CD4-positive, alpha-beta T cell treated with Interleukin-17A for 4 hours (primary cell): Measurements from ENCODE around the gene ZFR2.

ENCODE experiments used
- DNase-seq: peaks from one replicate; pipeline ENCODE4 v3.0.0-alpha.2; 2020; ENCODE audit warnings: mixed read lengths

Gene ZFR2

DNA sequence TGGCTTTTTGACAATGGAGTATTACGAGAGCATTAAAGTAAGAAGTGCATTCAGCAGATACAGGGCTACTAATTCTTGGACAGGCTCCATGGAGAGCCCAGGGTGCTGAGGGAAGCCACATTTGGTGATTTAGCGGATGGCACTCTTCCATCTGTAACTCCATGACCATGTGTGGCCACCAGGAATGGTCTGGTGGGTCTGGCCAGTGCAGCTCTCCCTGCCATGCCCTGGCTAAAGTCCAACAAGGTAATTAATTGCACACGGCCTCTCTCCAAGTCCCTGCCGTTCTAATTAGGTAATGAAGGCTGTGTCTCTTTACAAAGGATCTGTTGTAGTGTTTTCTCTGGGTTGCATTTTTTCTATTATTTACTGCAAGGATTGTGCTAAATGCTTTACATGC is 4.3 kb upstream of the ZFR2 start:
- no peak for DNase-seq

GRCh38 chr19:3867971-3868769 is 668 bp downstream of the ZFR2 start:
- no peak for DNase-seq

DNA sequence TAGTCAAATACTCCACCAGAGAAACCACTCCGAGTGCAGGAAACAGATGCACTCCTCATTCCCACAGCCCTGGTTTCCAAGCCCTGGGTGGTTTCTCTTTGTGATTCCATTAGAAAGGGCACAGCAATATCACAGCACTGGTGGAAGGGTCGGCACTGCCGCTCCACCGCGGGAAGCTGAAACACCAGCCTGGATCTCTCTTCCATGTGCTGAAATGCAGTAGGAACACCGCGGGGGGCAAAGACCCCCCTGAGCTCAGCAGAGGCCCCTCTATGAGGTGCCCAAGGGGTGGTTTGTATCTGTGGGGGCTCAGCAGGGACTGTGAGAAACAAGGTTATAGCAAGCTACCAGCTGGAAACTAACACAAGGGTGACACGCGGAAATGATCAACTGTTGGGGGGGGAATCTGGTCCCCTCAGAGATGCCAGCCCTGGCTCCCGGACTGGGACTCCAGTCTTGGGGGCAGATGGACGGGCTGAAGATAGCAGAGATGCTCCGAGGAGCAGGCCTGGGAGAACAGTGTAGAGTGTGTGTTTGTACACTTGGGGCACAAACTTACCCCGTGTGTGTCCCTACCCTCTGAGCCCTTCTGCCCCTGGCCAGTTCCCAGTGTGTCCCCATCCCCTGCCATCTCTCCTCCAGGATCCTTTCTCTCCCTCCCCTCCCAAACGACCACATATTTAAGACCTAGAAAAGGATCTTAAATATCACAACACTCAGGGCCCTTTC is 1.8 kb downstream of the ZFR2 start:
- no peak for DNase-seq

- no peak for DNase-seq
Measured at GRCh38 chr19:3863648-3864047, 5.2 kb downstream of the ZFR2 start.

DNA sequence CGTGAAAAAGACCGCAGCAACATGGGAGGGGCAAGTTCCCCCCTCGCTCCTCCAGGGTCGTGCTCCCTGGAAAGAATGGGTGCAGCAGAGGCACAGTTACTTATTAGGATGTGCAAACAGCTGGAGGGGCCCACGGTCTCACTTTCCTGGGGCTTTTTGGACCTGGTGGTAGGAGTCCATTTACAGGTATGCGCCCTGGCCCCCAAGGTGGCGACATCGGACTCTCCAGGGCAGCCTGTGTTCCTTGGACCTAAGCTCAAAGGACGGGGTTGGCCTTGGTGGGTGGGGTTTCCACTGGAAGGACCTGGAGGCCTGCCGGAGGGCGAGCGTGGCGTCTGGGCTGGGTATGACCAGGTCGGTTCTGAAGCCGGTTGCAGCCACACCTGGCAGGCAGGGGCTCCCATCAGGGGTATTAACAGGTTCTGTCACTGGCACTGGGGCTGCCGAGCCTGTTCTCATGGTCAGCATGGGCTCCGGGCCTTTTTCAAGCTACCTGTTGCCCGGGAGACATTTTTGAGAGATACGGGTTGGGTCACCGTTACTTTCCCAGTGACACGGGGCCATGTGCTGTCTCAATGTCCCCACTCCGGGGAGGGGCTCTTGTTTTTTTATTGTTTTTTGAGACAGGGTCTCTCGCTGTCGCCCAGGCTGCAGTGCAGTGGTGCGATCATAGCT is 5.9 kb downstream of the ZFR2 start:
- DNase-seq: no peak

- no peak for DNase-seq
Measured at GRCh38 chr19:3860499-3860898, 8.3 kb downstream of the ZFR2 start.

DNA sequence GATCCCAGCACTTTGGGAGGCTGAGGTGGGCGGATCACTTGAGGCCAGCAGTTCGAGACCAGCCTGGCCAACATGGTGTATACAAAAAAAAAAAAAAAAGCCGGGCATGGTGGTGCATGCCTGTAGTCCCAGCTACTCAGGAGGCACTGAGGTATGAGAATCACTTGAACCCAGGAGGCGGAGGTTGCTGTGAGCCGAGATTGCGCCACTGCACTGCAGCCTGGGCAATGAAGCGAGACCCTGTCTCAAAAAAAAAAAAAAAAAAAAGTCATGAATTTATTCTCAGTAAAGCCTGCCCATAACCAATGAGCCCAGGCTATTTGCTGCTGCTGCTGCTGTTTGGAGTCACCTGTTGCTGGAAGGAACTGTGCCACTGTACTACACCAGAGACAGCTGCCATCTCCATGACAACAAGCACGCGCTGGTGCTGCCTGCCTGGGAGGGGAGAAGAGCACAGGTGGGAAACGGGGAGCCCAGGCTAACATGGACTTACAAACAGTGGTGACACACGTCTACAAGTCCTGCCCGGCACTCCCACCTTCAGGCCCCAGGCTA is 11.3 kb downstream of the ZFR2 start:
- DNase-seq: no peak

DNA sequence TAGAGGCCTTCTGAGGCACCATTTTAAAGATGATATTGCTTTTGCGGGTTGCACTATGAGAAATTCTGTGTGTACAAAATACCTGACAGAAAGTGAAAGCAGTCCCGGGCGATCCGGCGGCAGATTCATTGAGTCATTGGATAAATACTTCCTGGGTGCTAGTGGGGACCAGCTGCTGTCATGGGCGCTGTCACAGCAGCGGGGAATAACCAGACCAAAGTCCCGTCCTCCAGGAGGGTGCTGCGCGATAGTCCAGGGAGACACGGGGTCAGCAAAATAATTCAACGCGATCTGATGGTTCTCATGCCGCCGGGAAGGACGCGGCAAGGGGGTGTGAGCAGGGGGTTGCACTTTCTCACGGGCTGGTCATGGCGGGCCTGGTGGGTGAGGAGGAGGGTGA is 13.5 kb downstream of the ZFR2 start:
- DNase-seq: no peak

- DNase-seq: peak; percentile 43
Measured at GRCh38 chr19:3852614-3853254, 16.1 kb downstream of the ZFR2 start.

- DNase-seq: no peak
Measured at GRCh38 chr19:3852177-3852511, 16.7 kb downstream of the ZFR2 start.

DNA sequence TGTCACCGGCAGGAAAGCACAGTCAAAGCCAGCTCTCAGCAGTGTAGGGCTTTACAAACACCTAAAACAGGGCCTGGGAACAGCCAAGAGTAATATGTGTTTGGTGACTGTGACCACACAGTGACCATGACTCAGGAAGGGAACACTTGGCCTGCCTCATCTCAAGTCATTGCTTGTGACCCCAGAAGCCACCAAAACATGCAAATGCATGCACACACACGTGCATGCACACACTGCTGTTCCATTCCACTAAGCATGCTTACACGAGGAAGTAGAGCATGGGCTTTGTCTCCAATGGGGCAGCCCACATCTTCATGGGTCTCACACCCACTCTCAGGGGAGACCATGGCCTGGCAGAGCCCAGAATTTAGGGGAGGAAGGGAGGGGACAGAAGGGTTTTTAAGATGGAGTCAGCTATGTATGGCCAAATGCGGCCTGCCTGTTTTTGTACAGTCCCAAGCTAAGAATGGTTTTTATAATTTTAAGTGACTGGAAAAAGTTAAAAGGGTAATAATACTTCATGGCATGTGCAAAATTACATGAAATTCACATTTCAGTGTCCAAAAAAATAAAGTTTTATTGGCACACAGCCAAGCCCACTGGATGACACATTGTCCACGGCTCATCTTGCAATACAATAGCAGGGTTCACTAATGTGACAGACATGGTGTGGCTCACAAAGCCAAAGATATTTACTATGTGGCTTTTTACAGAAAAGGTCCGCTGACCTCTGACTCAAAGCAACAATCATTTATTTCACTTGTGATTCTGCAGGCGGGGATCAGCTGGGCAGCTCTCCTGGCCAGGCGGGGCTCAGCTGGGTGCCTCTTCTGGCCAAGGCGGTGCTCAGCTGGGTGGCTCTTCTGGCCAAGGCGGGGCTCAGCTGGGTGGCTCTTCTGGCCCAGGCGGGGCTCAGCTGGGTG is 17.3 kb downstream of the ZFR2 start:
- DNase-seq: no peak

DNA sequence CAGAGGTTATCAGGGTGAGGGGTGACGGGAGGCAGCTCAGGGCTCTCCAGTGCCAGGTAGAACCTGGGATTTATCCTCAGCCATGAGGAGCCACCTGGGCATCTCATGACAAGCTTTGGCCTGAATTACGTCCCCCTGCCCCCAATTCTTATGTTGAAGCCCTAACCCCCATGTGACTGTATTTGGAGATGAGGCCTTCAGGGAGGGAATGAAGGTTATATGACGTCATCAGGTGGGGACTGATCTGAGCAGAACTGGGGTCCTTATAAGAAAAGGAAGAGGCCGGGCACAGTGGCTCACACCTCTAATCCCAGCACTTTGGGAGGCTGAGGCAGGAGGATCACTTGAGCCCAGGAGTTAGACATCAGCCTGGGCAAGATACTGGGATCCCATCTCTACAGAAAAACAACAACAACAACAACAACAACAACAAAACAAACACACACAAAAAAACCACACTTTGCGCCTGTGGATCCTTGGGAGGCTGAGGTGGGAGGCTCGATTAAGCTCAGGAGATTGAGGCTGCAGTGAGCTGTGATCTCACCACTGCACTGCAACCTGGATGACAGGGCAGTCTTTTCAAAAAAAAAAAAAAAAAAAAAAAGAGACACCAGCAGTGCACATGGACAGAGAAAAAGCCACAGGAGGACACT is 18.4 kb downstream of the ZFR2 start:
- DNase-seq: no peak

DNA sequence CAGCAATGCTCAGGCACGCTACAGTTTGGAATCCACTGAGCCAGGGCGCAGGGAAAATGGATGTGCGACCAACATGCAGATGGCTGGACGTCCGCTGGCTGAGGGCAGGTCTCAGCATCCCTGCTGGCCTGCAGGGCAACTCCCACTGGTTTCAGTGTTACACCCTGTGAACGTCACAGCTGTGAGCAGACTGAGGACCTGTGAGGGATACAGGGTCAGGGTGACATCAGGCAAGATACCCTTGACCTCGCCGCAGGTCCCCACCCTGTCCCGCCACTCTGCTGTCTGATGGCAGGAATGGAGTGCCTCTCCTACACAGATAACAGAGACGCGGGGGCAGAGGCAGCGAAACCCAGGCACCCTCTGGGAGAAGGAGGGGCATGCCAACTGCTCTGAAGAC is 19.1 kb downstream of the ZFR2 start:
- no peak for DNase-seq

- peak; percentile 42 for DNase-seq
Measured at GRCh38 chr19:3849092-3849491, 19.7 kb downstream of the ZFR2 start.

- DNase-seq: no peak
Measured at GRCh38 chr19:3844596-3844995, 24.2 kb downstream of the ZFR2 start.

GRCh38 chr19:3842948-3843347 is 25.9 kb downstream of the ZFR2 start:
- no peak for DNase-seq

GRCh38 chr19:3840804-3841203 is 28.0 kb downstream of the ZFR2 start:
- no peak for DNase-seq

- no peak for DNase-seq
Measured at GRCh38 chr19:3839941-3840340, 28.9 kb downstream of the ZFR2 start.

DNA sequence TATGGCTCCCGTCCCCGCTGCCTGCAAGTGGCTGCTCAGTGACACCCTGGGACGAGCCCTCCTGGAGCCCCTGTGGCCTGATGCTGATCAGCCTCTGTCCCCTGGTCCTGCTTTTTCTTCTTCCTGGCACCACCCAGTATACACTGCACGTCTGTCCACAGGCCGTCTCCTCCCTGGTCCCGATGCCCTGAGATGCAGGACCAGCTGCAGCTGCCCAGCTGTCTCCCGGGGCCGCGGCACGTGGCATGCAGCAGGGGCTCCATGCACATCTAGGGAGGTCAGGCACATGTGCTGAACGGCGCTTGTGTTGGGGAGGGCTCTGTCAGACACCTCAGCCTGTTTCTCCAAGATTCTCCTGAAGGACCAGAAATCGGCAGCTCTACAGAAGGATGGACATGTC is 30.2 kb downstream of the ZFR2 start:
- no peak for DNase-seq

DNA sequence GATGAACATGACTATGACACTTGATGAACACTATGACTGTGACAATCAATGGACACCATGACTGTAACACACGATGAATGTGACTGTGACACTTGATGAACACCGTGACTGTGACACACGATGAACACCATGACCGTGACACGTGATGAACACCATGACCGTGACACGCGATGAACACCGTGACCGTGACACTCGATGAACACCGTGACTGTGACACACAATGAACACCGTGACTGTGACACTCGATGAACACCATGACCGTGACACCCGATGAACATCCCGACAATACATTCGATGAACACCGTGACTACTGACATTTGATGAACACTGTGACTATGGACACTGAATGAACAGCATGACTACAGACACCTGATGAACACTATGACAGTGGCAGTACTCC is 30.9 kb downstream of the ZFR2 start:
- no peak for DNase-seq

DNA sequence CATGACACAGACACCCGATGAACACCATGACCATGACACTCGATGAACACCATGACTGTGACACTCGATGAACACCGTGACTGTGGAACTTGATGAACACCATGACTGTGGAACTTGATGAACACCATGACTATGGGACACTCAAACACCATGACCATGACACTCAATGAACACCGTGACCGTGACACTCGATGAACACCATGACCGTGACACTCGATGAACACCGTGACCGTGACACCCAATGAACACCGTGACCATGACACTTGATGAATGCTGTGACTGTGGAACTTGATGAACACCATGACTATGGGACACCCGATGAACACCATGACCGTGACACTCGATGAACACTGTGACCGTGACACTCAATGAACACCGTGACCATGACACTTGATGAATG is 31.5 kb downstream of the ZFR2 start:
- DNase-seq: no peak

GRCh38 chr19:3836887-3837286 is 32.0 kb downstream of the ZFR2 start:
- peak; percentile 39 for DNase-seq
